GM10847 (cell line): ENCODE measurements around the gene CPLANE1.

ENCODE experiments used
- POLR2A ChIP-seq: IDR thresholded peaks from 2 replicates; pipeline ENCODE4 v1.6.1; 2011; ENCODE audit not compliant: insufficient read length; ENCODE audit errors: extremely low read depth

Gene CPLANE1

GRCh38 chr5:37208883-37209797, 40.0 kb downstream of the CPLANE1 start:
- no peak for TF ChIP-seq POLR2A

GRCh38 chr5:37207802-37208201, 41.4 kb downstream of the CPLANE1 start:
- TF ChIP-seq POLR2A = no peak

DNA sequence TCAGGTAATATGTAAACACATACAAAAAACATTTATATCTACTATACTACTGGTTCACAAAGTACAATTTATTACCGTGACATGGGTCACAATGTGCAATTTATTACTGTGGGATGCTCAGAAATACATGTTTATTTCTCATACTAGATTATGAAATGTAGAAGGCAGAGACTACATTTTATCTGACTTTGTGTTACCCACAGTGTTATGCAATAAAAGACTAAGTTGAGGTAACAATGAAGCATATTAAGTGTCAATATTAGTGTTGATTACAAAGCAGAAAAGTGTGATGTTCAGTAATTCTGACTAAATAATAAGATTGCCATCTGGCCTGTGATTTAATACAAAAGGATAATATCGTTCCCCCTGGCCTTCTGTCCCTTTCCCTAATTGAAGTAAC, 42.4 kb downstream of the CPLANE1 start:
- no peak for TF ChIP-seq POLR2A

DNA sequence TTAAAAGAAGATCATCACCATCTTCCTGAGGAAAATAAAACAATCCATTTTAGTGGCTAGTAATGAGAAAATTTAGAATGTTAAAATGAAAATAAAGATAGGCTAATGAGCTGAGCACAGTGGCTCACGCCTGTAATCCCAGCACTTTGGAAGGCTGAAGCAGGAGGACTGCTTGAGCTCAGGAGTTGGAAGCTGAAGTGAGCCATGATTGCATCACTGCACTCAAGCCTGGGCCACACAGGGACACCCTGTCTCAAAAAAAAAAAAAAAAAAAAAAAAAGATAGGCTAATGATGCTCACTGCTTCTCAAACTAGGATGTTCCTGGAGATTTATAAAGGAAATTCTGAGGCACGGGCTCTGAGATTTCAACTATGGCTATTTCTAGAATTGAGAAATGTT, 50.3 kb downstream of the CPLANE1 start:
- no peak for TF ChIP-seq POLR2A

DNA sequence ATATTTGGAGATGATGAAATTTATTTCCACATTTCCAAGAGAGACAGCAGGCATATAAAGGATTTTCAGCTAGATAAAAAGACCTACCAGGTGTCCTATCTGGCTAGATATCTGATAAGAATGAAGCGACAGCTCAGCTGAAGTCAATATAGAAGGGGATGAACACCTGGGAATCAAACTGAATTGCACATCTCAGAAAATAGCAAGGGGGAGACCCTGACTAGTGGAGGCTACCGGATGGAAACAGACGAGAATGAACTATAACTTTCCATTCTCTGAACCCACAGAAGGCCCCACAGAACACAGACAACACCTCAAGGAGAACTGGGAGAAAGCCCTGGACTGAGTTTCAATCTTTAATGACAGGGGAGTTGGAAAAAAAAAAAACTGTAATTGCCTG, 51.1 kb downstream of the CPLANE1 start:
- TF ChIP-seq POLR2A = no peak

DNA sequence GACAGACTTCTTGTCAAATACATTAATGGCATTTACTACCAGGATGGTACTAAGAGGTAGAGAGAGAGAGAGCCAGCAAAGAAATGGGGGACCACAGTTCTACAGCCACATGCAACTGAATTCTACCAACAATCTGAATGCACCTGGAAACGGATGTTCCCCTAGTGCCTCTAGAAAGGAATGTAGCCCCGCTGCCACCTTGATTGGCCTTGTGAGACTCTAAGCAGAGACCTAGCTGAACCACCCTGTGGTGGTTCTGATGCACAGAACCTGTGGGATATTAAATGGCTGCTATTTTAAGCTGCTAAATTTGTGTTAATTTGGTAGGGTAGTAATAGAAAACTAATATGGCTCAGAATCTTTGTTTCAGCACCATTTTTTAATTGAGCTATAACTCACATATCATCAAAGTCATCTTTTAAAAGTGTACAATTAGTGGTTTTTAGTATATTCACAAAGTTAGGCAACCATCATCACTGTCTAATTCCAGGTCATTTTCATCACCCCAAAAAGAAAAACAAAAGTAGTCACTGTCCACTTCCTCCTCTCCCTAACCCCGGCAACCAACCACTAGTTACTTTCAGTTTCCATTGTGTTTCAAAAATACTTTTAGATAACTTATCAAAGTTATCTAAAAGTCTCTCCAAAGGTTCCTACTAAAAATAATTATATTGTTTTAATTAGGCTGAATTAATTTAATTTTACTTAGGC, 51.7 kb downstream of the CPLANE1 start:
- no peak for TF ChIP-seq POLR2A

DNA sequence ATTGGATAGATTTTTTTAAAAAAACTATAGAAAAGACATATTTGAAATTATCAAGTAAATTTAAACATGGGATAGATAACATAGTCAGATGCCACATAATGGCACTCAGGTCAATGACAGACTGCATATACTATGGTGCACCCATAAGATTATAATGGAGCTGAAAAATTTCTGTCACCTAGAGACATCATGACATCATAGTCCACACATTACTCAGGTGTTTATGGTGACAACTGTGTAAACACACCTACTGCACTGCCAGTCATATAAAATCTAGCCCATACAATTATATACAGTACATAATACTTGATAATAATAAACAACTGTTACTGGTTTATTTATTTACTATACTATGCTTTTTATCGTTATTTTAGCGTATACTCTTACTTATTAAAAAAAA, 58.6 kb downstream of the CPLANE1 start:
- no peak for TF ChIP-seq POLR2A

DNA sequence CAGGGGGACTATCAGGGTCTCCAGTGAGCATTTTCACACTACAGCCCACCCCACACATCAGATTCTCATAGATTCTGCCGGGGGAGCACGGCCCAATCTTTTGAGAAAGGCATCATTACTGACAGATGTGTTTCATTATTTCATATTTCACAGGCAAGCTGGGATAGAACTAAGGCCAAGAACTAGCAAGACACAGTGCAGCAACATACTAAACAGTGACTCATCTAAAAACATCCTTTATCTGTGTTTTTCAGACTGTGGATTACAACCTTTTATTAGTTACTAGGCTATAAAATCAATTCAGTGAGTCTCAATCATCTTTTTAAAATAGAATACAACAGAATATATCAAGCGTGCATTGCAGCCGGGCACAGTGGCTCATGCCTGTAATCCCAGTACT, 59.8 kb downstream of the CPLANE1 start:
- TF ChIP-seq POLR2A = no peak

- TF ChIP-seq POLR2A = no peak
These were observed 61.7 kb downstream of the CPLANE1 start for GRCh38 chr5:37187465-37187977.

GRCh38 chr5:37184748-37185364, 64.3 kb downstream of the CPLANE1 start:
- TF ChIP-seq POLR2A = no peak

GRCh38 chr5:37182667-37183066, 66.5 kb downstream of the CPLANE1 start:
- no peak for TF ChIP-seq POLR2A

DNA sequence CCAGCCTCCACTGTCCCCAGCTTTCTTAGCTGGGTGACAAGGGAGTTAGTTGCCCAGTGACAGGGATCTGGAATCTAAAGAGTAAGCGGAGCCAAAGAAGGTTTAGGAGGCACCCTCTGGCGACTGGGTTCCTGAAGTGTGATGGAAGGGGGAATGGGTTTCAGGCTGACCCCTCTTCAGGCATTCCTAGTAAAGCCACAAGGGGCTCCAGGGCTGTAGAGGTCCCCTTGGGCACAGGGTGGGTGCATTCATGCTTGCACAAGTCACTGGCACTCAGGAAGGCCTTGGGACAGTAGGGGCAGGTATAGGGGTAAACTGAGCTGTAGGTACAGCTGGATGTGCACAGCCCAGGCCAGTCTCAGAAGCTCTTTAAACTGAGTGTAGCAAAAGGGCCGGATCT, 74.2 kb downstream of the CPLANE1 start:
- no peak for TF ChIP-seq POLR2A

- TF ChIP-seq POLR2A = no peak
These were observed 76.2 kb downstream of the CPLANE1 start for GRCh38 chr5:37172957-37173356.

DNA sequence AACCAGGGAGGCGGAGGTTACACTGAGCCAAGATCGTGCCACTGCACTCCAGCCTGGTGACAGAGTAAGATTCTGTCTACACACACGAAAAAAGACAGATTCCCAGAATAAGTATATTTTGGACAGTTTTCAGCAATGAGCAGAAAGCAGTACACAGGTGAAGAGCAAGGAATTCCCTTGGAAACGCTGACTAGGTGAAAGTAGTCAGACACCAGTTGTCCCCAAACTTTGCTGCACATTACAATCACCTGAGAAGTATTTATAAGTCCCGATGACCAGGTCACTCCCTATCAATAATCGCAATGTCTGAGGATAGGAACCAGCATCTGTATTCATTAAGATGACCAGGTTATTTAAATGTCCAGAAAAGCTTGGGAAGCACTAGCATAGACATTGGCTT, 78.3 kb downstream of the CPLANE1 start:
- no peak for TF ChIP-seq POLR2A

DNA sequence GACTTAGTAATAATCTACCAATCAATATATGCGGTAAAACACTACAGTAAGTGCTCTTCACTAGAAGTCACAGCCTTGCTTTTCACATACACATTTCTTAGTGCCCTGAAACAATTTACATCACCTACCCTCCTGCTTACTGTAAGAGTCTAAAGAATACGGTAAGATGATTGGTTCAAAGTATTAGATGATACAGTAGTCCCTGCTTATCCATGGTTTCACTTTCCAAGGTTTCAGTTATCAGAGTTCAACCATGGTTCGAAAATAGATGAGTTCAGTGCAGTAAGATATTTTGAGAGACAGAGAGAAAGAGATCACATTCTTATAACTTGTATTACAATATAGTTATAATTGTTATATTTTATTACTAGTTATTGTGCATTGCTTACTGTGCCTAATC, 83.0 kb downstream of the CPLANE1 start:
- no peak for TF ChIP-seq POLR2A

- TF ChIP-seq POLR2A = no peak
These were observed 83.4 kb downstream of the CPLANE1 start for GRCh38 chr5:37165761-37166160.

- no peak for TF ChIP-seq POLR2A
These were observed 95.5 kb downstream of the CPLANE1 start for GRCh38 chr5:37153661-37154060.
